Activated CD8-positive, alpha-beta memory T cell treated with anti-CD3 and anti-CD28 coated beads, Interleukin-2, amount 10 ng/mL, durations not matched to agents 7 days and 5 days (primary cell): ENCODE data around the gene PWP2. TPM values are rescaled to one million over a fixed set of nuclear protein-coding genes. Genes with fewer than 3 reads are reported as not detected.
A peak's percentile ranks its signal among the peaks of the same experiment; 100 is the strongest.
"Not testable (repeated sequence)": the region's sequence is repeated elsewhere in the genome, so short reads cannot be mapped to it uniquely, and the experiment has no call there.

Experiments used
- ATAC-seq: fragments of 150-1000 bp; cut with Tn5 transposase; one replicate; pipeline ENCODE4 v1.10.0; 2021; ENCODE audit warnings: moderate library complexity
- CTCF ChIA-PET: fragments of 350-600 bp; sonication (Branson Sonifier 250); formaldehyde crosslinking; loops from one replicate; lab custom pipeline; 2021; ENCODE audit warnings: antibody characterized with exemption; lab: Charles Lee
- DNase-seq: peaks from one replicate; pipeline ENCODE4 v3.0.0-alpha.2; 2020
- H3K27ac Mint-ChIP-seq: one replicate; pipeline ENCODE4 v1.8.0; 2021; ENCODE audit warnings: mild to moderate bottlenecking, mixed read lengths
- H3K27me3 Mint-ChIP-seq: one replicate; pipeline ENCODE4 v1.8.0; 2021; ENCODE audit warnings: mixed read lengths
- H3K36me3 Mint-ChIP-seq: one replicate; pipeline ENCODE4 v1.8.0; 2021; ENCODE audit warnings: mild to moderate bottlenecking, mixed read lengths
- H3K4me1 Mint-ChIP-seq: one replicate; pipeline ENCODE4 v1.8.0; 2021; ENCODE audit warnings: mixed read lengths
- H3K4me3 Mint-ChIP-seq: one replicate; pipeline ENCODE4 v1.8.0; 2021; ENCODE audit warnings: mild to moderate bottlenecking, moderate library complexity, mixed read lengths
- H3K9me3 Mint-ChIP-seq: one replicate; pipeline ENCODE4 v1.8.0; 2022; ENCODE audit warnings: low read depth, mixed read lengths
- total RNA-seq, 2 experiments: library from RNA; stranded (reverse); gene quantifications; one replicate each; pipeline ENCODE4 v1.2.3, GENCODE V29; 2021

The PWP2 gene
- total RNA-seq, 2 experiments from 2014 or later = 9.3 to 9.6 TPM

DNA sequence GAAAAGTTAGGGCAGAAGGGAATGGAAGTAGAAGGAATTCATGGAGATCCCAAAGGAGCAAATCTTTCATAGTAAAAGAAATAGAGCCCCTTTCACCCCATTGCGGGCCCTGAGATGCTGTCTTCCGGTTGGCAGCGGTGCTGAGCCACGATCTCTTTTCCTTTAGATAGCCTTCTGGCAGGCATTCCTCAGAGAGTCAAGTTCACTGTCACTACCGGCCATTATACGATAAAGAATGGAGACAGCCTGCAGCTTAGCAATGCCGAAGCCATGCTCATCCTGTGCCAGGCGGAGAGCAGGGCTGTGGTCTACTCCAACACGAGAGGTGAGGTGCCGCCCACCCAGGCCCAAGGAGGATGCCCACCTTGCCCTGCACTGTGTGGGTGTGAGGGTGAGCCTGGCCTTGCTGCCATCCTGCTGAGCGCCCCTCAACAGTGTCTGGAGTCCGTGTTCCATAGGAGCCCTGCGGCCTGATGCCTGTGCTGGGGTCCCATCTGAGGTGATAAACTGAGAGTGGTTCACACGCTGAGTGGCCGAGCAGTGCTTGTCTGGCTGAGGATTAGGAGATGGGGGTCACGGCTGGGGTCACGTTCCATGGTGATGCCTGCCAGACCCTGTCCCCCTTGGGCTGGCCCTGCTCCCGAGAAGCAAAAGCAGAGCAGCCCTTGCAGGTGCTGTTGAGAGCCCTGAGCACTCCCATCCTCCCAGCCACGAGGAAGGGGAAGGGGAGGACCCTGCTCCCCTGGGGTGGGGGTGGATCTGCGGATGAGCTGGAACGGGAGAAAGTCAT lies 20.4 kb upstream of the PWP2 start:
- ATAC-seq (no peak), DNase-seq (peak; percentile 40)
- Mint-ChIP-seq H3K27me3 (no peaks in the 10 kb centered on the region), H3K4me1 (peaks cover 86% of the 10 kb centered on the region), H3K9me3 (no peaks in the 10 kb centered on the region), H3K4me3 (no peak overlapping the region), H3K27ac (peak overlapping the region; percentile 97), H3K36me3 (peaks cover 73% of the 10 kb centered on the region)
- CTCF ChIA-PET = no interaction called here

DNA sequence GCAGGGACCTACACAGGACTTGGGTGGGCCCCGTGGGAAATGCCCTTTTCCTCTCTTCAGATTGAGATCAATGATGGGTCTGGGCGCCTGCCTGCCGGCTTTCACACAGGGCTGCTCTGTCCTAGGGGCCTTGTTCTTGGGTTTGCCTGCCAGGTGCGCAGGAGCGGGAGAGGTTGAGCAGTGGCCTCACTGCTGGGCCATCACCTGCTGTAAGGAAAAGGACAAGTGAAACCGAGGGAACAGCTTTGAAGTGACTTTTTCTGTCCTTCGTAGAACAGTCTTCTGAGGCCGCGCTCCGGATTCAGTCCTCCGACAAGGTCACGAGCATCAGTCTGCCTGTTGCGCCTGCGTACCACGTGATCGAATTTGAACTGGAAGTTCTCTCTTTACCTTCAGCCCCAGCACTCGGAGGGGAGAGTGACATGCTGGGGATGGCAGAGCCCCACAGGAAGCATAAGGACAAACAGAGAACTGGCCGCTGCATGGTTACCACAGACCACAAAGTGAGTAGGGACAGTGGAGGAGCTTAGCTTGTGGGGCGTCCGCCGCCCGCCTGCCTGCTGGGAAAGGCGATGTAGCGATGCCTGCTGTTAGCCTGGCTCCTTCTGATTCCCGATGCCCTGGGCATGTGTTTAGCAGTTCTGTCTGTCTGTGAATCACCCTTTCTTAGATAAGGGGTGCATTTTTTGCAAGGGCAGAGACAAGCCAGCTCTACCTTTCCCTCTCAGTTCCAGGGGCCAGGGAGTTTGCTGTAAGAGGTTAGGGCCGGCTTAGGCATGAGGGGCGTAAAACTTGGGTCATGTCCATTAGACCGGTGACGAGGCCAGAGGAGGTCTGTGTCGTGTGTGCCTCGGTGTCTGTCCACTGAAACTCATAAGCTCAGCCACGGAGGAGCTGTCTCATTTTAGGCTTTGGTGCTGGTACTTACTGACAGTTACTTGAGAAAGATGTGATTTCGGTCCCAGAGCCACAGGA lies 19.5 kb upstream of the PWP2 start:
- CTCF ChIA-PET = interaction anchor here (0.6 kb wide), 1 partner anchor 406 kb away, joined by 3 read pairs; no protein-coding TSS in a partner anchor
- no peaks in the 10 kb centered on the region for H3K27me3 Mint-ChIP-seq
- peak overlapping the region; percentile 97 for H3K27ac Mint-ChIP-seq
- peak; percentile 48 for DNase-seq
- peak overlapping the region; percentile 23 for H3K4me3 Mint-ChIP-seq
- H3K4me1 Mint-ChIP-seq = peaks cover 77% of the 10 kb centered on the region
- ATAC-seq = no peak
- H3K9me3 Mint-ChIP-seq = no peaks in the 10 kb centered on the region
- H3K36me3 Mint-ChIP-seq = peaks cover 70% of the 10 kb centered on the region

DNA sequence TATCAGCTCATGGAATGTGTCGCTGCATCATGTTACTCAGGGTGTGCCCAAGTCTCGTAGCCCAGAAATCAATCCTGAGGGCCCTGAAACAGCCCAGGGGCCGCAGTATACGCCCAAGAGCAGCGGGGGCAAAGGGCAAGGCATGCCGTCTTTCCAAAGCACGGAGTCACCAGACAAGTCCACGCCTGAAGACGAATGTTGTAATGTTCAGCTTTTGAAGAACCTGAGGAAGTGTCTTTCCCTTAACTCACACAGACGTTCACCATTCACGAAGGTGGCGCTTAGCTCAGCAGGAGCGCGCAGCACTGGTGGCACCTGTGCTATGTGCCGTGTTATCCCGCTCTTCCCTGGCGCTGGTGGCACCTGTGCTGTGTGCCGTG lies 18.8 kb upstream of the PWP2 start:
- Mint-ChIP-seq H3K4me3 (peak overlapping the region; percentile 23), H3K9me3 (no peaks in the 10 kb centered on the region), H3K36me3 (peaks cover 63% of the 10 kb centered on the region), H3K27me3 (no peaks in the 10 kb centered on the region), H3K27ac (peak overlapping the region; percentile 97), H3K4me1 (peaks cover 70% of the 10 kb centered on the region)
- ATAC-seq (no peak), DNase-seq (no peak)
- CTCF ChIA-PET = interaction anchor here (0.6 kb wide), 1 partner anchor 405 kb away, joined by 3 read pairs; no protein-coding TSS in a partner anchor

DNA sequence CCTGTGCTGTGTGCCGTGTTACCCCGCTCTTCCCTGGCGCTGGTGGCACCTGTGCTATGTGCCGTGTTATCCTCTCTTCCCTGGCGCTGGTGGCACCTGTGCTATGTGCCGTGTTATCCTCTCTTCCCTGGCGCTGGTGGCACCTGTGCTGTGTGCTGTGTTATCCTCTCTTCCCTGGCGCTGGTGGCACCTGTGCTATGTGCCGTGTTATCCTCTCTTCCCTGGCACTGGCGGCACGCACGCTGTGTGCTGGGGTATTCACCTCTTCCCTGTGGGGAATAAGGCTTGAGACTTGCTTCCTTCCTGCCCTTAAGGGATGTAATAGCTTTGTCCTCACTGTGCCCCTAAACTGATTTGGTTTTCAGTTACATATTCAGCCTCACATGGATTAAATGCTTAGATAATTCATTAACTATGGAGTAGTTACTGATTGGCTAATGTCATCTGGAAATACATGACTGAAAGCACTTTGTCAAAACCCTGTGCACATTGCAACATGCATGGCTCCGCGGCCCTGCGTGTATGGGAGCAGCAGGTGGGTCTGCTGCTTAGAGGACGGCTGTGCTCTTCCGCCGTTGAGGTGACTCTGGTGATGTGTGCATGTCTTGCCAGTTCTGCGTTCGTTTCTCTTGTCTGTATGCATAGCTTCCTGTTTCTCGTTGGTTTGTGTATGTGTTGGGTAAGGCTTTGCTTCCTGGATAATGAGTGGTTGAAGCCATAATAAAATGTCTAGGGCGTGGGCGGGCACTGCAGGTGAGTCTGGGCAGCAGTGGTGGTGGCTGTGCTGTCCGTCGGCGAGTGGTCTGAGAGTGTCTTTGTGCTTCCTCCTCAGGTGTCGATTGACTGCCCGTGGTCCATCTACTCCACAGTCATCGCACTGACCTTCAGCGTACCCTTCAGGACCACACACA lies 17.9 kb upstream of the PWP2 start:
- Mint-ChIP-seq H3K27ac (peak overlapping the region; percentile 97), H3K4me3 (peak overlapping the region; percentile 13), H3K36me3 (peaks cover 66% of the 10 kb centered on the region), H3K4me1 (peaks cover 63% of the 10 kb centered on the region), H3K27me3 (no peaks in the 10 kb centered on the region), H3K9me3 (no peaks in the 10 kb centered on the region)
- CTCF ChIA-PET = interaction anchor here (1.3 kb wide), 1 partner anchor 11 kb away, joined by 3 read pairs; no protein-coding TSS in a partner anchor
- ATAC-seq (peak; percentile 91), DNase-seq (peak; percentile 70)

DNA sequence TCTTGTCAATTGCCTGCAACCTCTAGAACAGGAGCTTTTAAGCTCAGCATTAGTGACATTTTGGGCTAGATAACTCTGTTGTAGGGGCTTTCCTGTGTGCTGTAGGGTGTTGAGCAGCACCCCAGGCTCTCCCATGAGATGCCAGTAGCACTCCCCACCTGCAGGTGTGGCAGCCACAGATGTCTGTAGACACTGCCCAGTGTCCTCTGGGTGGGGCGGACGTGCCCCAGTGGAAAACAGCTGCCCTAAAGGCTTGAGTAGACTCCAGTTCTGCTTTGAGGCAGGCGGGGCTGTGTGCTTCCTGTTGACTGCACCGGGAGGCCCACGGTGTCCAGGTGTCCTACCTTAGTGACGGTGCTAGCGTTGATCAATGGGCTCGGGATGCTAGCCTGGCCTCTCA lies 16.9 kb upstream of the PWP2 start:
- peak; percentile 39 for DNase-seq
- H3K27me3 Mint-ChIP-seq = no peaks in the 10 kb centered on the region
- peaks cover 60% of the 10 kb centered on the region for H3K36me3 Mint-ChIP-seq
- no peak for ATAC-seq
- CTCF ChIA-PET = interaction anchor here (1.3 kb wide), 1 partner anchor 12 kb away, joined by 3 read pairs; no protein-coding TSS in a partner anchor
- H3K9me3 Mint-ChIP-seq = no peaks in the 10 kb centered on the region
- peak overlapping the region; percentile 97 for H3K27ac Mint-ChIP-seq
- H3K4me1 Mint-ChIP-seq = peaks cover 55% of the 10 kb centered on the region
- H3K4me3 Mint-ChIP-seq = peak overlapping the region; percentile 22

DNA sequence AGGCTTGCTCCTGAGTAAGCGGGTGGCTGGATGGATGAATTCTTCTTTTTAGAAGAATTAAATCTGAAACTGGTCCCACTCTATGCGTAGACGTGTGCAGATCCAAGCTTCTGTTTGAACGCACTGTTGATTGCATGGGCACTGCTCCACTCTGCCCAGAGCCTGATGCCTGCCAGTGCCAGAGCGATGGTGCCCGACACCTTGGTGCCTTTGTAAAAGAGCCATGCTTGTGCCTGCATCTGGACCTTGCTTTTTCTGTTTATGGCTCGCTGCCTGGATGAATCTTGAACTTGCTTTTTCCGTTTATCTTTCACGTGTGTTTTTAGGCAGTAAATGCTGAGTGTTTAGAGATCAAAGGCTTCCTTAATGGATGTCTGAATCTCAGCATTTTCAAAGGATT lies 15.0 kb upstream of the PWP2 start:
- Mint-ChIP-seq H3K4me3 (no peak overlapping the region), H3K4me1 (peaks cover 36% of the 10 kb centered on the region), H3K27me3 (no peaks in the 10 kb centered on the region), H3K9me3 (no peaks in the 10 kb centered on the region), H3K36me3 (peaks cover 47% of the 10 kb centered on the region), H3K27ac (no peak overlapping the region)
- ATAC-seq (no peak), DNase-seq (peak; percentile 19)
- CTCF ChIA-PET = interaction anchor here (4.3 kb wide), 1 partner anchor 8 kb away, joined by 19 read pairs; no protein-coding TSS in a partner anchor

DNA sequence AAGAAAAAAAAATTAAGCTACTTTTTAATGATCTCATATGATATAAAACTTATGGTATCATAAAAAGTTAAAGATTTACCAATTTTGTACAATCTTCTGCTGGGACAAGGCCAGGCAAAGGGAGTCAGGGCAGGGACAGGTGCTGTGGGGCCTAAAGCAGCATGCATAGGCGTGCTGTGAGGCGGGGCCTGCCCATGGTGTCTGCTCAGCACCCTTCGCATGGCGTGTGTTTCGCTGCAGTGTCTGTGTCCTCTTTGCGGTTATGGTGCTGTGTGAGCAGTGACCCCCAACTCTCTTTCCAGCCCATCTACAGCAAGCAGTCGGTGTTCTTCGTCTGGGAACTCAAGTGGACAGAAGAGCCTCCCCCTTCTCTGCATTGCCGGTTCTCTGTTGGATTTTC lies 13.4 kb upstream of the PWP2 start:
- no peaks in the 10 kb centered on the region for H3K27me3 Mint-ChIP-seq
- H3K9me3 Mint-ChIP-seq = no peaks in the 10 kb centered on the region
- peak; percentile 22 for DNase-seq
- no peak overlapping the region for H3K27ac Mint-ChIP-seq
- H3K36me3 Mint-ChIP-seq = peaks cover 35% of the 10 kb centered on the region
- peaks cover 21% of the 10 kb centered on the region for H3K4me1 Mint-ChIP-seq
- ATAC-seq = no peak
- H3K4me3 Mint-ChIP-seq = no peak overlapping the region
- CTCF ChIA-PET = interaction anchor here (1.1 to 4.3 kb wide), 3 partner anchors 9 to 74 kb away, joined by 3 to 19 read pairs (median 4); no protein-coding TSS in a partner anchor

DNA sequence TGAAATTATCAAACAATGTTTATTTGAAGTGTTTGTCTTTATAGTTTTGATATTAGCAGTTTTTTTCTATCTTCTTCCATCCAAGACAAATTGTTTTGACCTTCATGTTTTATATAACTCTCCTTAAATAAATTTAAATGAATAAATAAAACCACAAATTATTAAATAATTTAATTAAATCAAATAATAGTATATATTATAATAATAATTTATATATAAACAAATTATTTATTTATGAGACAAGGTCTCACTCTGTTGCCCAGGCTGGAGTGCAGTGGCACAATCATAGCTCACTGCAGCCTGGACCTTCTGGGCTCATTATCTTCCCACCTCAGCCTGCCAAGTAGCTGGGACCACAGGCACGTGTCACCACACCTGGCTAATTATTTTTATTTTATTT lies 12.4 kb upstream of the PWP2 start:
- peaks cover 10% of the 10 kb centered on the region for H3K4me1 Mint-ChIP-seq
- no peak overlapping the region for H3K27ac Mint-ChIP-seq
- CTCF ChIA-PET = interaction anchor here (1.2 to 4.3 kb wide), 2 partner anchors 10 to 75 kb away, joined by 3 to 19 read pairs; no protein-coding TSS in a partner anchor
- H3K4me3 Mint-ChIP-seq = no peak overlapping the region
- DNase-seq (no peak), ATAC-seq (no peak)
- peaks cover 24% of the 10 kb centered on the region for H3K36me3 Mint-ChIP-seq
- no peaks in the 10 kb centered on the region for H3K9me3 Mint-ChIP-seq
- no peaks in the 10 kb centered on the region for H3K27me3 Mint-ChIP-seq

DNA sequence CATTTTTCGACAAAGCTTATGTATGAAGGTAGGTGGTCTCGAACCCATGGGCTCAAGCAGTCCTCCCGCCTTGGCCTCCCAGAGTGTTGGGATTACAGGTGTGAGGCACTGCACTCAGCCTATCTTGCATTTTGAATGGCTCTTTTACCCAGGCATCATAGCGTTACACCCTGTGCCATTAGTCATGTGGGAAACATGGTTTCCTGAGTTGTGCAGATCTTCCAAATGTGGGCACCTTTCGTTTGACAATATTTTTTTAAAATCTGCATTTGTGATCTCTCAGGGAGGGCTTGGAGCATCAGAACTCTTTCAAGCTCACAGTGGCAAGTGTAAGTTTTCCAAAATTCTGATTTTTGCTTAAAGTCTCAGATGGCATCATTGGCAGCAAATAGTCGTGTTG lies 8.7 kb upstream of the PWP2 start:
- ATAC-seq, DNase-seq, H3K27ac Mint-ChIP-seq, H3K27me3 Mint-ChIP-seq, H3K4me1 Mint-ChIP-seq, CTCF ChIA-PET, H3K4me3 Mint-ChIP-seq, H3K9me3 Mint-ChIP-seq: not testable (repeated sequence)
- peaks cover 10% of the 10 kb centered on the region for H3K36me3 Mint-ChIP-seq

DNA sequence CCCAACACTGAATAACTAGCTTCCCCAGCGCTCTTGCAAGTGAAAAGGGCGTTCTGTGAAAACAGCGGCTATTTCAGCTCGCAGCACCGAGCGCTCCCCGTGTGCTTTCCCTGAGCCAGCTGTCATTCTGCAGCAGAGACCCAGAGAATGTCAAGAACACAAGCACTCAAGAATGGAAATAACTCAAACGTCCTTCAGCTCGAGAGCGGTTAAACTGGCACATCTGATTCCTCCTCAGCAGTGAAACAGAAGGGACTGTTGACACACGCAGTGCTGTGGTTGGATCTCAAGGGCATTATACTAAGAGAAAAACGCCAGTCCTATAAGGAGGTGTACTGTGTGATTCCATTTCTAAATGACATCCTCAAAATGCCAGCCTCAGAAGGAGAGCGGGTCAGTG lies 8.2 kb upstream of the PWP2 start:
- H3K4me3 Mint-ChIP-seq, H3K9me3 Mint-ChIP-seq, H3K4me1 Mint-ChIP-seq, DNase-seq, H3K27ac Mint-ChIP-seq, CTCF ChIA-PET, ATAC-seq, H3K27me3 Mint-ChIP-seq, H3K36me3 Mint-ChIP-seq: not testable (repeated sequence)

DNA sequence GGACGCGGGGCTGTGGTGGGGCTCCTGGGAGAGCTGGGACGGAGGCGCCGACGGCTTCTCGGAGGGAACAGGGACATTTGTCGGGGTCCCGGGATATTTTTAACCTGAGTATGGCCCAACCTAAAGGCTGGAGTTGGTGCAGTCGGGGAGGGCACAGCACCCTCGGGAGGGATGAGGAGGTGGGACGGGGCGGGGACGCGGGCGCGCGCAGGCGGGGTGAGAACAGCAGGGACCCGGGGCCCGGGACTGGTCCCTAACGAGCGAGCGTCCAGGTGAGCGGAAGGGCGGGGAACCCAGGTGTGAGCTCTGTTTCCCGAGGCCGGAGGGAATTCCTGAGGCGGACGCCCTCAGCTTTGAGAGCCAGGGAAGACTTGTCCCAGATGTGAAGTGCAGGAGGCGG lies 390 bp downstream of the PWP2 start:
- H3K4me3 Mint-ChIP-seq, H3K9me3 Mint-ChIP-seq, H3K4me1 Mint-ChIP-seq, CTCF ChIA-PET, H3K36me3 Mint-ChIP-seq, H3K27me3 Mint-ChIP-seq, DNase-seq, H3K27ac Mint-ChIP-seq: not testable (repeated sequence)
- ATAC-seq = peak; percentile 48

DNA sequence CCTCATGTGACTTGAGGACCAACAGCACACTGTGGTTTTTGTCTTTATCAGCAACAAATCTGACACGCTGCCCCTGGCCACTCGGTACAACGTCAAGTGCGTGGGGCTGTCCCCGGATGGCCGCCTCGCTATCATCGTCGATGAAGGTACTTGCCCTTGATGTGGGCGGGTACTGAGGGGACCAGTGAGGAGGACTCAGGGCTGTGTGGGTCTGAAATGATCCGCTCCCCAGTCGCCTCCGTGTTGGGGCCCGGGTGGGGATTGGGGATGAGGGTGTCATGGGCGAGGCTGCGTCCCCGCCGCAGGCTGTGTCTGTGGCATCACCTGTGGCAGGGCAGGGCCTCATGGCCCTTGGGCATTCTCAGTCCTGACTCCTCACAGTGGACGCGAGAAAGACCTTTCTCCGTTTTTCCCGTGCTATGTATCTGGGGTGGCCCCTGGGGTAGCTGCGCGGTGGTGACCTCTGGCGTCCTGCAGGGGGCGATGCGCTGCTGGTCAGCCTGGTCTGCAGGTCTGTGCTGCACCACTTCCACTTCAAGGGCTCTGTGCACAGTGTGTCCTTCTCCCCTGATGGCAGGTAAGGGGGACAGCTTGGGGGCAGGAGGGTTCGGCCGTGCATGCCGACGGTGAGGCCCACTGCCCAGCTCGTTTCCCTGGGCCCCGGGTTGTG lies 6.6 kb downstream of the PWP2 start:
- not testable (repeated sequence) for ATAC-seq

More for the DNA sequence above, 6.6 kb downstream of the PWP2 start:
- H3K4me3 Mint-ChIP-seq, DNase-seq, H3K4me1 Mint-ChIP-seq, CTCF ChIA-PET, H3K27me3 Mint-ChIP-seq, H3K36me3 Mint-ChIP-seq, H3K9me3 Mint-ChIP-seq, H3K27ac Mint-ChIP-seq: not testable (repeated sequence)
